Heart right ventricle (tissue), 16 donors: ENCODE measurements around the gene PPP1R14C. TPM values are rescaled to one million over a fixed set of nuclear protein-coding genes. Genes with fewer than 3 reads are reported as not detected.

Experiments
- ATAC-seq, 8 donors: fragments of 200-7000 bp; cut with Tn5 transposase; one replicate each; pipeline ENCODE4 v1.9.1; 2020; ENCODE audit warnings: mild to moderate bottlenecking in 8 of 8, moderate library complexity in 8 of 8, moderate number of reproducible peaks in 1 of 8
- DNase-seq, 2 donors: peaks; one replicate each; pipeline ENCODE4 v3.0.0-alpha.2; 2020
- H3K27ac ChIP-seq, 10 donors: fragments of 200-600 bp; sonication (generic) in 2 of 10; one replicate each; pipeline versions ENCODE4 v1.5.0 to v1.8.0; 2020 to 2022; ENCODE audit warnings: mild to moderate bottlenecking in 3 of 10
- H3K27me3 ChIP-seq, 7 donors: fragments of 200-600 bp; one replicate each; pipeline ENCODE4 v1.8.0; 2021 to 2022; ENCODE audit warnings: mild to moderate bottlenecking in 2 of 7
- H3K36me3 ChIP-seq, 9 donors: fragments of 200-600 bp; sonication (generic) in 1 of 9; one replicate each; pipeline versions ENCODE4 v1.5.0 to v1.8.0; 2020 to 2022; ENCODE audit warnings: mild to moderate bottlenecking in 2 of 9
- H3K4me1 ChIP-seq, 9 donors: fragments of 200-600 bp; sonication (generic) in 1 of 9; one replicate each; pipeline versions ENCODE4 v1.5.0 to v1.8.0; 2020 to 2022; ENCODE audit warnings: mild to moderate bottlenecking in 4 of 9
- H3K4me3 ChIP-seq, 10 donors: fragments of 200-600 bp; sonication (generic) in 2 of 10; one replicate each; pipeline versions ENCODE4 v1.5.0 to v1.8.0; 2020 to 2022; ENCODE audit warnings: mild to moderate bottlenecking in 7 of 10, moderate library complexity in 2 of 10
- H3K9me3 ChIP-seq, 11 donors: fragments of 200-600 bp in 10 of 11; sonication (generic) in 2 of 11; one replicate each; pipeline versions ENCODE4 v1.5.0 to v1.8.0; 2013 to 2022; ENCODE audit warnings: mild to moderate bottlenecking in 2 of 11, control low read depth in 1 of 11, moderate library complexity in 1 of 11
- WGBS, 2 donors: extraction: QIAGEN DNeasy Blood & Tissue Kit; methylation state at CpG; one replicate each; pipeline ENCODE4 v1.1.7; 2013; ENCODE audit warnings: inconsistent platforms in 1 of 2; 5-methylcytosine and 5-hydroxymethylcytosine counted together
- intact Hi-C, 10 donors: fragments of 100-400 bp; cut with DNase I; formaldehyde crosslinking; loops; one replicate each; pipeline versions ENCODE4 v1.11.1 to v1.14.2; 2022
- polyA plus RNA-seq, 2 donors: library from polyadenylated mRNA; stranded (reverse); fragments of 200-250 nt; gene quantifications; one replicate each; pipeline ENCODE4 v1.2.3, GENCODE V29; 2013
- total RNA-seq, 10 donors: library from RNA; stranded (reverse); fragmentation: NEBNext Ultra II Directional in 3 of 10; extraction: Animal tissue kit (Norgen Biotek cat#: 25700) in 3 of 10; gene quantifications; one replicate each; pipeline versions ENCODE4 v1.2.1 to v1.2.4, GENCODE V29; 2021 to 2023
- TF ChIP-seq, protein P1 (sequence below), 9 donors: fragments of 200-600 bp; sonication (generic) in 2 of 9; IDR thresholded peaks; one replicate each; pipeline versions ENCODE4 v1.5.0 to v1.8.0; 2021 to 2022; ENCODE audit warnings: antibody characterized with exemption in 9 of 9, mild to moderate bottlenecking in 5 of 9, moderate library complexity in 1 of 9
- donor health status: Arrhythmogenic right ventricular cardiomyopathy.
- donor health status: ischemic (EF 13 %, LVEDD 7.1; RV severe dilation, severe dysfunction).
- donor health status: healthy with polysubstance abuse.
- donor health status: DM: no; HTN: yes; CAD: no.
- donor health status: DM: no; HTN: no; CAD: no.
- donor health status: ischemic (EF 25% LVEDD 6.9; RV normal size, moderate dysfunction).
- donor health status: ischemic (EF 25% LVEDD 5.7; RV mildly dilated, moderate dysfunction).
- donor health status: healthy.
- donor health status: DM: yes; HTN: yes; CAD: no.
- donor health status: Ischemic cardiomyopathy.
- donor health status: ischemic (EF 35%, LVEDD 5.7; RV mildly dilated, moderate dysfunction).
- donor health status: nonischemic (EF 11% LVEDD 7.7; RV severe dilation, severe dysfunction).
- donor health status: DM: yes; HTN: yes; CAD: no.
- donor health status: PGD.
- donor health status: ischemic (EF 29% LVEDD 5.4; RV normal size, mild dysfunction).
- donor health status: nonischemic (EF 23%, LVEDD 6.1; RV moderate dilation, normal function).

Gene PPP1R14C
- total and polyA plus RNA-seq, 12 donors, result 22.6 to 145 (median 92.1) TPM

DNA sequence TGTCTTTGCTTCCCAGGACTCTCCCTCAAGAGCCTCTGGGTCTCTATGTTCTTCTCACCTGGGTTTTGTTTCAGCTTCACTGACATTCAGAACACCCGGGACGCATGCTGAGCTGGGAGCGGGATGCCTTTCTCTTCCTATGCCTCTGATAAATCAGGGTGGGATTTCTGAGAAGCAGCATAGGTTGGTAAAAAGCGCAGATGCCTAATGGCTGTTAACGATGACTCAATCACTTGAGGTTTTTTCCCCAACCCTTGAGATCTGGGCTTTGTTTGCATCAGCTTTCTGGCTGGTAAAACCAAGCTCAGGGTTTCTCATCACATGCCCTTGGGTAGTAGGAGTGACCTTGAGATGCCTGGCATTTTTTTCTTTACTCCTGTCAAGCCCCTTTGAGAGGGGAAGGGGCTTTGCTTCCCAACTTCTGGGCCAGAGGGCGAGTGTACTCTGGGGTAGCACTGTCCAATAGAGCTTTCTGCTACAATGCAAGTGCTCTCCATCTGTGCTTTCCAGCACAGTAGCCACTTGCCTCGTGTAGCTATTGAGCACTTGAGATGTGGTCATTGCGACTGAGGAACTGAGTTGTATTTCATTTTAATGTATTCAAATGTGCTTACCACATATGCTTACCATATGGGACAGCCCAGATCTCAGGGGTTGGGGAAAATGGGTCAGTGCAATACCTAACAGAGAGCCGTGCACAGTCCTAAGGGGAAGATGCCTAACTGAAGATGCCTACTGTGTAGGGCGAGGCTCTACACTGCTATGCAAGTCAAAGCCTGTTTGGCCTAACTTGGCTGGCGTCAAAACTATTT, 69.1 kb downstream of the PPP1R14C start:
- Histone ChIP-seq H3K4me1 (peaks cover 0 to 48% (median 27%) of the 10 kb centered on the region in 9 donors), H3K9me3 (no peaks in the 10 kb centered on the region), H3K27me3 (peaks cover 0 to 8% (median 0%) of the 10 kb centered on the region in 7 donors), H3K4me3 (no peak overlapping the region), H3K36me3 (no peaks in the 10 kb centered on the region), H3K27ac (no peak overlapping the region)
- TF ChIP-seq, protein P1, sequence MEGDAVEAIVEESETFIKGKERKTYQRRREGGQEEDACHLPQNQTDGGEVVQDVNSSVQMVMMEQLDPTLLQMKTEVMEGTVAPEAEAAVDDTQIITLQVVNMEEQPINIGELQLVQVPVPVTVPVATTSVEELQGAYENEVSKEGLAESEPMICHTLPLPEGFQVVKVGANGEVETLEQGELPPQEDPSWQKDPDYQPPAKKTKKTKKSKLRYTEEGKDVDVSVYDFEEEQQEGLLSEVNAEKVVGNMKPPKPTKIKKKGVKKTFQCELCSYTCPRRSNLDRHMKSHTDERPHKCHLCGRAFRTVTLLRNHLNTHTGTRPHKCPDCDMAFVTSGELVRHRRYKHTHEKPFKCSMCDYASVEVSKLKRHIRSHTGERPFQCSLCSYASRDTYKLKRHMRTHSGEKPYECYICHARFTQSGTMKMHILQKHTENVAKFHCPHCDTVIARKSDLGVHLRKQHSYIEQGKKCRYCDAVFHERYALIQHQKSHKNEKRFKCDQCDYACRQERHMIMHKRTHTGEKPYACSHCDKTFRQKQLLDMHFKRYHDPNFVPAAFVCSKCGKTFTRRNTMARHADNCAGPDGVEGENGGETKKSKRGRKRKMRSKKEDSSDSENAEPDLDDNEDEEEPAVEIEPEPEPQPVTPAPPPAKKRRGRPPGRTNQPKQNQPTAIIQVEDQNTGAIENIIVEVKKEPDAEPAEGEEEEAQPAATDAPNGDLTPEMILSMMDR (IDR thresholded peaks at IDR 0.05), result no peak
- ATAC-seq (peak in 1 of 8 donors; percentile 37), DNase-seq (no peak)
- intact Hi-C loops, result no loop called here
- 83 to 88% methylated on average over 11 of the region's 11 CpGs for WGBS, 2 donors

DNA sequence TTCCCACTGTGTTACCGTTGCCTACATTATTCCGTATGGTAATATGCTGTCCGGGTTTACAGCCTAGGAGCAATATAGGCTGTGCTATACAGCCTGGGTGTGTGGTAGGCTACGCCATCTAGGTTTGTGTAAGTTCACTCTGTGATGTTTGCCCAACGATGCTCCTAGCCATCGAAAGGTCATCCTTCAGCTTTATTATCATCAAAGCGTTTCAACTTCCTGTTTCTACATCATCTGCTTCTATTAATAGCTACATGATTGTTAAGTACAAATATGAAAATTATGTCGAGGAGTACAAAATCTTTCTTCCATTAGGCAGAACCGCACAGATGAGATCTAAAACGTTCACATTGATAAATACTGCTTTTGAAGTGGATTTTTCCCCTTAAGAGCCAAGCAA, 69.9 kb downstream of the PPP1R14C start:
- ATAC-seq, result peak in 5 of 8 donors; percentile 10 to 60 (median 41)
- Histone ChIP-seq H3K27me3 (peaks cover 0 to 8% (median 0%) of the 10 kb centered on the region in 7 donors), H3K36me3 (no peaks in the 10 kb centered on the region), H3K9me3 (no peaks in the 10 kb centered on the region), H3K27ac (peak overlapping the region in 1 of 10 donors; percentile 43), H3K4me1 (peaks cover 0 to 45% (median 27%) of the 10 kb centered on the region in 9 donors), H3K4me3 (no peak overlapping the region)
- intact Hi-C loops, result no loop called here
- no peak for DNase-seq
- WGBS, 2 donors, result 44 to 46% methylated on average over 10 of the region's 10 CpGs
- TF ChIP-seq, protein P1 (IDR thresholded peaks at IDR 0.05), result no peak

DNA sequence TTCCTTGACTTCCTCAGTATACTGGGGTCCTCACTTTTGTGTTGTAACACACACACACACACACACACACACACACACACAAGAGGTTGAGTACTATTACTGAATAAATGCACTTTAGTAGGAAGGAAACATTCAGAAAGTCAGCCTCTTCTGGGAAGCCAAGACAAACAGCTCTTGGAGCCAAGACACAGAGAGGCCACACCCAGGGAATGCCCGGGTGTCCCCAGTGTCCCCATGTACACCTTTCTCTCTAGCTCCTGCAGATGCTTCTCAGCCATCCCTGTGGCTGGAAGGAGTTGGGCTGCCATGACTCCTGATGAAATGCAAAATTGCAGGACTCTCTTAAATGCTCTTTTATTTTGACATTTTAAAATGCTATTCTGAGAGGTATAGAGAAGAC, 70.5 kb downstream of the PPP1R14C start:
- DNase-seq (no peak), ATAC-seq (peak in 2 of 8 donors; percentile 18 to 36)
- Histone ChIP-seq H3K9me3 (no peaks in the 10 kb centered on the region), H3K27ac (peak overlapping the region in 1 of 10 donors; percentile 43), H3K4me3 (no peak overlapping the region), H3K4me1 (peaks cover 0 to 40% (median 22%) of the 10 kb centered on the region in 9 donors), H3K27me3 (peaks cover 0 to 8% (median 0%) of the 10 kb centered on the region in 7 donors), H3K36me3 (no peaks in the 10 kb centered on the region)
- 52 to 73% methylated on average over 1 of the region's 1 CpG for WGBS, 2 donors
- TF ChIP-seq, protein P1 (IDR thresholded peaks at IDR 0.05), result no peak
- intact Hi-C loops, result no loop called here

DNA sequence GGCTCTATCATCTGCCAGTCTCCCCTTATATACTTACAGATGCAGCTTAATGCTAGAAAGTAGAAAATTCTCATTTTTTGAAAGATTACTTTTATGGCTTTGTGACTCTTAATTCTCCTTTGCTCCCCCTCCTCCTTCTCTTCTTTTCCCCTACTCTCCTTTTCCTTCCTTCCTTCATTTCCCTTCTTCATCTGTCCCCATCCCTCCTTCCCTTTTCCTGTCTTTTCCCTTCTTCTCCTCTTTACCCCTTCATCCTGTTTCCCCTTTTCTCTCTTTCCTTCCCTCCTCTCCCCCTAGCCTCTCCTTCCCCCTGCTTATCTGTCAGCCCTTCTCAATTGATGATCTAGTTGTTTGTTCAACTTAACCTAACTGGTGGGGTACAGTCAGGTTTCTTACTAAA, 71.5 kb downstream of the PPP1R14C start:
- intact Hi-C loops, result no loop called here
- no peaks in the 10 kb centered on the region for H3K36me3 ChIP-seq
- H3K27ac ChIP-seq, result no peak overlapping the region
- TF ChIP-seq, protein P1 (IDR thresholded peaks at IDR 0.05), result no peak
- H3K4me3 ChIP-seq, result no peak overlapping the region
- H3K9me3 ChIP-seq, result no peaks in the 10 kb centered on the region
- ATAC-seq (no peak), DNase-seq (no peak)
- H3K27me3 ChIP-seq, result peaks cover 0 to 8% (median 0%) of the 10 kb centered on the region in 7 donors
- H3K4me1 ChIP-seq, result peaks cover 0 to 29% (median 13%) of the 10 kb centered on the region in 9 donors
